HG02588 (cell line): ENCODE data around the gene THAP6.
"Not testable (repeated sequence)": the region's sequence is repeated elsewhere in the genome, so short reads cannot be mapped to it uniquely, and the experiment has no call there.

Experiments
- ATAC-seq: cut with Tn5 transposase; IDR thresholded peaks from one replicate; pipeline ENCODE4 v1.9.1; 2021; ENCODE audit warnings: mild to moderate bottlenecking, moderate library complexity; ENCODE audit not compliant: unreplicated experiment

THAP6 gene

DNA sequence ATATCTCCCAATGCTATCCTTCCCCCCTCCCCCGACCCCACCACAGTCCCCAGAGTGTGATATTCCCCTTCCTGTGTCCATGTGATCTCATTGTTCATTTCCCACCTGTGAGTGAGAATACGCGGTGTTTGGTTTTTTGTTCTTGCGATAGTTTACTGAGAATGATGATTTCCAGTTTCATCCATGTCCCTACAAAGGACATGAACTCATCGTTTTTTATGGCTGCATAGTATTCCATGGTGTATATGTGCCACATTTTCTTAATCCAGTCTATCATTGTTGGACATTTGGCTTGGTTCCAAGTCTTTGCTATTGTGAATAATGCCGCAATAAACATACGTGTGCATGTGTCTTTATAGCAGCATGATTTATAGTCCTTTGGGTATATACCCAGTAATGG lies 5.2 kb downstream of the THAP6 start:
- not testable (repeated sequence) for ATAC-seq

DNA sequence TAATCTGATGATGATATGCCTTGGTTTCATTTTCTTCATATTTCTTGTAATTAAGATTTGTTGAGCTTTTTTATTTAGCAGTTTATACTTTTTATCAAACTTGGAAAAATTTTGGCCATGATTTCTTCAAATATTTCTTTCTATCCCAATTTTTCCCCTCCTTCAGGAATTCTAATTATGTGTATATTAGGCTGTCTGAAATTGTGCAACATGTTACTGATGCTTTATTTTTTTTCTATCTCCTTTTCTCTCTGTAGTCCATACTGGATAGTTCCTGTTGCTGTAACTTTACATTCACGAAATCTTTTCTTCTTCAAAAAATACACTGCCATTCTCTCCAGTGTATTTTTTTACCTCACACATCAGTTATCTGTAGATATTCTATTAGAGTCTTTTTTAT lies 10.8 kb downstream of the THAP6 start:
- ATAC-seq = no peak

DNA sequence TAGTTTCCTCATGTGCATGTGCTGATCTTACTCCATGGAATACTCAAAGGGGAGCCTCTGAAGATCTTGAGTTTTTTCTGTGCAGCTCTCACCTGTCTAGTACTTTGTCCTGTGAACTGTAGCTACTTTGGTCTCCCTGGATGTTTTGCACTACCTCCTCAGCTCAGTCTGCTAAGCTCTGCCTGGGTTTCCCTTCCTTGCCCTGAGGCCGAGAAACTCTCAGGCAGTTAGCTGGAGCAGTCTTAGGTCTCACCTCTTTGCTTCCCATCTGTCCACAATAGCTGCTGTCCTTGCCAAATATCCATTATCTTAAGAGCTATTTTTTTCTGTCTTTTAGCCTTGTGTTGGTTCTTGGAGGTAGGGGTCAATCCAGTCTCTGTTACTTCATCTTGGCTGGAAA lies 11.6 kb downstream of the THAP6 start:
- no peak for ATAC-seq

DNA sequence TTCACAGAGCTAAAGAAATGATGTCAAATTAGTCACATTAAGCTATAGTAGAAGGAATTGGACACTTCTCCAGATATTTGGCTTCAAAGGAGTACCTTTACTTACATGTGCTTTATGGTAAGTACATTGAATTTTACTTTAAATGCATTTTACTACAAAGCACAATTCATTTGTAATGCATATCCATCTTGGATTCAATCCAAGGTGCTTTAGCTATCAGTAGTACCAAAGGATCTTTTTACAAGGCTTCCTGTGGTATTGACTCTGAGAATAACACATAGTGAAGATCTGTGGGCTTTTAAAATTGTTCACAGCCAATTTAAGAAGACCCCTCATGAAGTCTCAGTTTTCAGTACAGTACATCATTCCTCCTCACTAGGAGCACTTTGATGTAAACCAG lies 13.2 kb downstream of the THAP6 start:
- no peak for ATAC-seq

DNA sequence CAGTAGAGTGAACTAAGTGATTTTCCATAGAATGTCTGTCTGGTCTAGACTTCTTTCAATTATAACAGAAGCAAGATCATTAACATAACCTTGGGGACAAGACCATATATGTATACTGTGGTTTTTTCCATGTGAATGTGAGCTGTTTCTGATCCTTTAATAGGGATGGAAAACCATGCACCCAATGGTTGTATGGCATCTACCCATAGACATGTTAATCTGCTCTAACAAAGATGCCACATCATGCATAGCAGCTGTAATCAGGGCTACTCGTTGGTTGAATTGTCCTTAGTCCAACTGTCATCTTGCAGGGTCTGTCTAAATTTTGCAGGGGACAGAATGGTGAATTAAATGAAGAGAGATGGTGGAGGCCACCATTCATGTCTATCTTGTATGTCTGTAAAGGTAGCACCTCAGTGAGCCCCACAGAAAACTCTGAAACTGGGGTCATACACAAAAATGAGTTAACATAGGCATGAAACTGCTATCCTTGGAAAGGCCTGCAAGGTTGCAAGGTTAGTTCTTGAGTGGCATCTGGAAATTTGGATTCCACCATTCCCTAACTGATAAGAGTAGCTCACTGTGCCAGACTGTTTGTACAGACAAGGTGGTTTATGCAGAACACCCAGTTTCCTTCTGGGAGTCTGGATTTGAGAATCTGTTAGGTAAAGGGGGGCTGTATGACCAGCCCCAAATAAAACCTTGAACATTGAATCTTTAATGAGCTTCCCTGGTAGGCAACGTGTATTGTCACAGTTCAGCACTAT lies 16.5 kb downstream of the THAP6 start:
- ATAC-seq = no peak

DNA sequence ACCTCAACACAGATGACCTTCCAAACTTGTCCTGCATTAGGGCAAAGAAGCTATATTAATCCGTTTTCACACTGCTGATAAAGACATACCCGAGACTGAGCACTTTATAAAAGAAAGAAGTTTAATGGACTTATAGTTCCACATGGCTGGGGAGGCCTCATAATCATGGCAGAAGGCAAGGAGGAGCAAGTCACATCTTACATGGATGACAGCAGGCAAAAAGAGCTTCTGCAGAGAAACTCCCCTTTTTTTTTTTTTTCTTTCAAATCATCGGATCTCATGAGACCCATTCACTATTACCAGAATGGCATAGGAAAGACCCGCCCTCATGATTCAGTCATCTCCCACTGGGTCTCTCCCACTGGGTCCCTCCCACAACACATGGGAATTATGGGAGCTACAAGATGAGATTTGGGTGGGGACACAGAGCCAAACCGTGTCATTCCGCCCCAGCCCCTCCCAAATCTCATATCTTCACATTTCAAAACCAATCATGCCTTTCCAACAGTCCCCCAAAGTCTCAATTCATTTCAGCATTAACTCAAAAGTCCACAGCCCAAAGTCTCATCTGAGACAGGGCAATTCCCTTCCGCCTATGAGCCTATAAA lies 17.4 kb downstream of the THAP6 start:
- ATAC-seq = not testable (repeated sequence)

DNA sequence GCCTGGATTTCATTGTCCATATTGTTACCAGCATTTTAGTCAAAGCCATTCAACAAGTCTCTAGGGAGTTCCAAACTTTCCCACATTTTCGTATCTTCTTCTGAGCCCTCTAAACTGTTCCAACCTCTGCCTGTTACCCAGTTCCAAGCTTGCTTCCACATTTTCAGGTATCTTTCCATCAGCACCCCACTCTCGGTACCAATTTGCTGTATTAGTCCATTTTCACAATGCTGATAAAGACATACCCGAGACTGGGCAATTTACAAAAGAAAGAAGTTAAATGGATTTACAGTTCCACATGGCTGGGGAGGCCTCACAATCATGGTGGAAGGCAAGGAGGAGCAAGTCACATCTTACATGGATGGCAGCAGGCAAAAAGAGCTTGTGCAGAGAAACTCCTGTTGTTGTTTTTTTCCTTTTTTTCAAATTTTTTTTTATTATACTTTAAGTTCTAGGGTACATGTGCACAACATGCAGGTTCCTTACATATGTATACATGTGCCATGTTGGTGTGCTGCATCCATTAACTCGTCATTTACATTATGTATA lies 19.1 kb downstream of the THAP6 start:
- ATAC-seq = not testable (repeated sequence)

DNA sequence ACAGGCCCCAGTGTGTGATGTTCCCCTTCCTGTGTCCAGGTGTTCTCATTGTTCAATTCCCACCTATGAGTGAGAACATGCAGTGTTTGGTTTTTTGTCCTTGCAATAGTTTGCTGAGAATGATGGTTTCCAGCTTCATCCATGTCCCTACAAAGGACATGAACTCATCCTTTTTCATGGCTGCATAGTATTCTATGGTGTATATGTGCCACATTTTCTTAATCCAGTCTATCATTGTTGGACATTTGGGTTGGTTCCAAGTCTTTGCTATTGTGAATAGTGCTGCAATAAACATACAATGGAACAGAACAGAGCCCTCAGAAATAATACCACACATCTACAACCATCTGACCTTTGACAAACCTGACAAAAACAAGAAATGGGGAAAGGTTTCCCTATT lies 19.7 kb downstream of the THAP6 start:
- ATAC-seq = not testable (repeated sequence)

DNA sequence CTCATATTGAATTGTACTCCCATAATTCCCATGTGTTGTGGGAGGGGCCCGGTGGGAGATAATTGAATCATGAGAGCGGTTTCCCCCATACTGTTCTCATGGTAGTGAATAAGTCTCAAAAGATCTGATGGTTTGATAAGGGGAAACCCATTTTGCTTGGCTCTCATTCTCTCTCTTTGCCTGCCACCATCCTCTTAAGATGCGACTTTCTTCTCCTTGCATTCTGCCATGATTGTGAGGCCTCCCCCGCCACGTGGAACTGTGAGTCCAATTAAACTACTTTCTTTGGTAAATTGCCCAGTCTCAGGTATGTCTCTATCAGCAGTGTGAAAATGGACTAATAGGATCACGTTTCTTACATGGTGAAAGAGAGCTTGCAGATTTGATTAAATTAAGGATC lies 23.0 kb downstream of the THAP6 start:
- not testable (repeated sequence) for ATAC-seq

DNA sequence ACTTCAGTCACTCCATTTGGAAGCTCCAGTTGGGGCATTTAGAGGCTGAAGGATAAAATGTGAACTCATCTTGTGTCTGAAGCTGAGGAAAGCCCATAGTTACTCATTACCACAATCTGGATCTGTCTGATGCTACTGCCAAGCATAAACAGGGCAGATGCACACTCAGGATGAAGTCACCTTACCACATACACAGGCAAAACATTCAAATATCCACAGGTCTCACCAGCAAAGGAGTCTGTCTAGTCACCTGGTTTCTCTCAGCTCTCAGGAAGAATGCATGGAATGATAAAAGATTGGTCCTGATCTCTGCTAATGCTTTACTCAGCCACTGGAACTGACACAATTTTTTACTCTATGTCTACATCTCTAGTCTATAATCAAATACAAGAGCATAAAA lies 28.6 kb downstream of the THAP6 start:
- ATAC-seq = no peak

DNA sequence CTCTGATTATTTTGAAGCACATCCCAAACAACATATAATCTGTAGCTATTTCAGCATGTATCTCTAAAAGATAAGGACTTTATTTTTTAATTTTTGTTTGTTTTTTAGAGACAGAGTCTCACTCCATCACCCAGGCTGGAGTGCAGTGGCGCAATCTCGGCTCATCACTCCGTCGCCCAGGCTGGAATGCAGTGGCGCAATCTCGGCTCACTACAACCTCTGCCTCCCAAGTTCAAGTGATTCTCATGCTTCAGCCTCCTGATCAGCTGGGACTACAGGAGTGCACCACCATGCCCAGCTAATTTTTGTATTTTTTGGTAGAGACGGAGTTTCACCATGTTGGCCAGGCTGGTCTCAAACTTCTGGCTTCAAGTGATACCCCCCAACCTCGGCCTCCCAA lies 29.9 kb downstream of the THAP6 start:
- not testable (repeated sequence) for ATAC-seq

DNA sequence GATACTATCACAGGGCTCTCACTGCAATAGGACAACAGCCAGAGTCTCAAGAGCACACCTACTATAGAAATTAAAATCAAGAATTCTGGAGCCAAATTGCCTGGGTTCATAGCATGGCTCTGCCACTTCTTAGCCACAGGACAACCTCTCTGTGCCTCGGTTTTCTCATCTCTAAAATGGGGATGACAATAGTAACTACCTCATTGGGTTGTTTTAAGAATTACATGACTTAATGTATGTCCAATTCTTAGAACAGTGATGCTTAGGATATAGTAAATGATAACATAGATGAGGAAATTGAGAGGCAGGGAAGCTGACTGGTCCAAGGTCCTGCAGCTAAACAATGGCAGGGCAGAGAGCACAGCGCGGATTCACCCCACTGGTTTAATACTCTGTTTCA lies 30.6 kb downstream of the THAP6 start:
- no peak for ATAC-seq

DNA sequence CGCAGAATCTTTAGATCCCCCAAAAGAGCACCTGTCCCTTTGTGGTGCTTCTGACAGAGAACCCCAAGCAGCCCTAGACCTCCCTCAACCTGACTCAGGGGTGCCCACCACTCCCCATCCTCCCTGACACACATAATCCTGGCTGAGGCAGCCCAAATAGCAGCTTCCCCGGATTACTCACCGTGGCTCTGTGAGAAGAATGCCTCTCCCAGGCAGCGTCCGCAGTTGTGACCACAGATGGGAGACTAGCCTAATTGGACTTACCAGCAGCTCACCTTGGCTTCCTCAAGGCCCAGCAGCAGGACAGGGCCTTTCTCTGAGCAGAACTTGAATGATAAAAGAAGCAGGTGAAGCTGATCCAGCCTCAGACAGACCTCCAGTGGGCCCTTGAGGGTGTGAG lies 31.3 kb downstream of the THAP6 start:
- no peak for ATAC-seq

DNA sequence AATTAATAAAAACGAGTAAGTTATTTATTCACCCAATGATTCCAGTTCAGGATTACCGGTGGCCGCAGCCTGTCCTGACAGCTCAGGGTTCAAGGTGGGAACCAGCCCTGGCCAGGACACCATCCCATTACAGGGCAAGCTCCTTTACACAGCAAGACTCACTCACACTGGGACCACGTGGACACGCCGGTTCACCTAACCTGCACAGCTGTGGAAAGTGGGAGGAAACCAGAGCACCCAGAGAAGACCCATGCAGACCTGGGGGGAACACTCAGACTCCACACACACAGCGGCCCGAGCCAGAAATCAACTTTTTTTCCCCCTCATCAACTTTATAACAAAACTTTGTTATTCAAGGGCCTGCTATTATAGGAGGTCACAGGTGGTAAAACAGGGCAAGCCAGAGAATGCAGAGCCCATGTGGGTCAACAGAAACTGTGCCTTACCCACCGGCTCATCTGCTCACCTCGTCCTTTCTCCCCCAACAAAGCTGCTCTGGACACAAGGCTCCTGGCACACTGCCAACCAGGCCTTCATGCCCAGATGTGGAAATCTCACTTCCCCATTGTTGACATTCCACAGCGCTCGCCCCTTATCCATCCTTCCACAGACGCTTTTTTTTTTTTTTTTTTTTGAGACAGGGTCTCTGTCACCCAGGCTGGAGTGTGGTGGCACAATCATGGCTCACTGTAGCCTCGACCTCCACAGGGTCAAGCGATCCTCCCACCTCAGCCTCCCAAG lies 33.5 kb downstream of the THAP6 start:
- ATAC-seq = no peak

DNA sequence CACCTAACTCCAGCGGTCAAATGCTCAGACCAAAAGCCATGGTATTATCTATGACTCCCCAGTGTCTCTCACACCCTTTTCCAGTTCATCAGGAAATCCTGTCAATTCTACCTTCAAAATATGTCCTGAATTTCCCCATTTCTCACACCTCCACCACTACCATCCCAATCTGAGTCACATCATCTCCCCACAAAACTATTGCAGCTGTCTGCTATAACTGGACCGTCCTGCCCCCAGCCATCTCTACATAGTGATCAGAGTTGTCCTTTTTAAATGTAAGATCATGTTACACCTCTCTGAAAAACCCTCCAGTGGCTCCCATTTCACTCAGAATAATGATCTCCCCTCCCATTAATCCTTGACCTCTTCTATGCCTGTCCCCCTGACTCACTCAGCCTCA lies 34.7 kb downstream of the THAP6 start:
- no peak for ATAC-seq

DNA sequence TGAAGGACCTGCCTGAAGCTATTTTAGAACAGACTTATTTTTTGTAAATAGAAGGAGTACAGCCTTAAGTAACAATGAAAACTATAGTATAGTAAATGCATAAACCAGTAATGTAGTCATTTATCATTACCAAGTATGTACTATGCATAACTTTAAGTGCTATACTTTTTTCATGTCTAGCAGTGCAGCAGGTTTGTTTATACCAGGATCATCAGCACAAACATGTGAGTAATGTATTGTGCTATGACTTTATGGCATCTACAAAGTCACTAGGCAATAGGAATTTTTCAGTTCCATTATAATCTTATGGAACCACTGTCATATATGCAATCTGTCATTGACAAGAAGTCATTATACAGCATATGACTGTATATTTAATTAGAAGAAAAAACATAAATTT lies 38.2 kb downstream of the THAP6 start:
- ATAC-seq = no peak

DNA sequence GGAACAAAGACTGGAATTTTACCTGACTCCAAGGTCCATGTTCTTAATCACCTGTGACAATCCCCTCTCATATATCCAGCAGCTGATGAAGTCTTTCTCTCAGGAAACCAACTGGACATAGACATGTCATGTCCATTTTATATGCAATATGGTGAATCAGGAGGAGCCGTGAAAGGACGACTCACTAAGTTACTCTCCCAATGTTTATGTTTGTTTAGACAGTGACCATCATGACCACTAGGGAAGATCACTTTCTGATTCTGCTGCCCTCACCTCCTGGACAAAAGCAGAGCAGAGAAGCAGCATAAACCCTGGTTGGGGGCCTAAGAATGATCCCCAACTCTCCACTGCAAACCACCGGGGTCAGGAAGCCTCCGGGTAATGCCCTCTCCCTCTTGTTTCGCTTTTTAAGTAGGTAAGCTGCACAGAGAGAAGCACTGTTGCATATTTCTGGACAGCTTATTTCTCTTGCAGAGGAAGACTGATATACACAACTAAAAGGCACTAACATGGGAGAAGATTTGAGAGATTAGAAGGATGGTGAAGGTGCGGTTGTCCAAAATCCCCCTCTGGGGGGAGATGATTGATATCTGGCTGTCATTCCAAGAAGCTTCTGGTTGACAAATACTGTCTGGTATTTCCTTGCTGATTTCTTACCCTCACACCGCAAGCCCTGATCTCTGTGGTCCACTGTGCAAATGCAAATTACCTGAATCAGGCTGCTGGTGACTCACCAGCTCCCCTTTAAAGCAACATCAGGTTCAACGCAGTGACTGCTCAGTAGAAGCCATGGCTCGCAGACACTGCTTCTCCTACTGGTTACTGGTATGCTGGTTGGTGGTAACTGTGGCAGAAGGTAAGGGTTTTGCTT lies 41.3 kb downstream of the THAP6 start, which contains the start of gene ODAPH:
Gene ODAPH, plus strand, starts transcription at position 773 of the 871 bp plus-strand sequence. Its CDS starts 17 bp downstream, at position 790.
- peak; percentile 98 for ATAC-seq

DNA sequence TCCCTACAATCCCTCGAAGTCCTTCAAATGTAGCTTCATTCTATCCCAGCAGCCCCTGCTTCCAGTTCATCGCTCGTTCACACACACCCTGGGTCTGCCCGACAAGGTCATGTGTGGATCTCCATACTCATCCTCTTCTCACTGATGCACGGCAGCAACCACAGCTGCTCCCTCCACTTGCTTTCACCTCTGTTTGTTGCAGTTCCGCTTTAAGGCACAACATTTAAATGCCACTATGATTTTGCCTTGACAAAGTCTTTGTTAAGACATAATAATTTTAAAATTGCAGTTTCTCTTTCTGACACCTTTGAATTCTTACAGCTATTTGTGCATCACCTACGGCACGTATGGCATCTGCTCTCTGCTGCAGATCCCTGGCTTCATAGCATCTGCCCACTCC lies 43.4 kb downstream of the THAP6 start:
- ATAC-seq = no peak

DNA sequence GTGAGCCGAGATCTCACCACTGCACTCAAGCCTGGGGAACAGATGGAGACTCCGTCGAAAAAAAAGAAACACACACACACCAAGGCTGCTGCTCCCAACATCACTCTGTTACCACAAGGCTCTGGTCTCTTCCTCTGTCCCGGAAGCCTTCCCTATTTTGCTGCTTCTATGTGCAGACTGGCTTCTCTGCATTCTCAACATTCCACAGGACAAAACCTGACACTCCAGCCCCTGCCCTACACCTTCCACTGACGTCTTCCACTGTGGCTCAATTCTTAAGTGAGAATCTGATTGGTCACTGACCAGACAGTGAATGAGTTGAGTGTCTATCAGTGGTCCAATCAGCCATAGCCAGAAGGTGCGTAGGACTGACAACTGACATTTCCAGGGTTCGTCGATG lies 47.5 kb downstream of the THAP6 start:
- no peak for ATAC-seq

DNA sequence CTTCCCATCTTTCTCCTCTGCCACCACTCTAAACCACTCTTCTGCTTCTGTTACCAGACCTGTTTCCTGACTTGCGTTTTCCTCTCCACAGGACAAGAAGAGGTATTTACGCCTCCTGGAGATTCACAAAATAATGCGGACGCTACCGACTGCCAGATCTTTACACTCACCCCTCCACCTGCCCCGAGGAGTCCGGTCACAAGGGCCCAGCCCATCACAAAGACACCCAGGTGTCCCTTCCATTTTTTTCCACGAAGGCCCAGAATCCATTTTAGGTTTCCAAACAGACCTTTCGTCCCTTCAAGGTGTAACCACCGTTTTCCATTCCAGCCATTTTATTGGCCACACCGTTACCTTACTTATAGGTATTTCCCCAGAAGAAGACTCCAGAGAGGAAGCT lies 49.8 kb downstream of the THAP6 start:
- no peak for ATAC-seq

DNA sequence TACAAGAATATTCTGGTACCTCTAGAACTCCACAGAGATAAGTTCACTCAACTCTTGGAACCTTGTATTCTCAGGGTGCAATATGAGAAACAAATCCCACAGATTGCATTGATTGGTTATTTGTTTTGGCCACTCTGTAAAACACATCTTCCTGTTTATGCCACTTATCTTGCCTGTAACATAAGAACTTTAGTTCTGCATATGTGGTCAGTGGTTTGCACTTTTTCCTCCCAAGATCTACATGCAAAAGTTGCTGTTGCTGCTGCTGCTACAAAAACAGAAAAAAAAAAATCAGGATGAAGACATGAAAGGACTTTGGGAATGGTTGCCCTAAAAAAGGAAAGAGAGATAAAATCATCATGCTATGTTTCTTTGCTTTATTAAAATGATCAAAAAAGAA lies 51.2 kb downstream of the THAP6 start:
- no peak for ATAC-seq
